GM12872 (cell line): ENCODE data around the gene FRMD3.

Experiments used
- TF ChIP-seq, protein P1 (sequence below): IDR thresholded peaks from 3 replicates; pipeline ENCODE4 v1.5.1; 2011; ENCODE audit warnings: low read depth, mild to moderate bottlenecking, low read length, moderate library complexity; ENCODE audit not compliant: insufficient read depth

FRMD3 gene

DNA sequence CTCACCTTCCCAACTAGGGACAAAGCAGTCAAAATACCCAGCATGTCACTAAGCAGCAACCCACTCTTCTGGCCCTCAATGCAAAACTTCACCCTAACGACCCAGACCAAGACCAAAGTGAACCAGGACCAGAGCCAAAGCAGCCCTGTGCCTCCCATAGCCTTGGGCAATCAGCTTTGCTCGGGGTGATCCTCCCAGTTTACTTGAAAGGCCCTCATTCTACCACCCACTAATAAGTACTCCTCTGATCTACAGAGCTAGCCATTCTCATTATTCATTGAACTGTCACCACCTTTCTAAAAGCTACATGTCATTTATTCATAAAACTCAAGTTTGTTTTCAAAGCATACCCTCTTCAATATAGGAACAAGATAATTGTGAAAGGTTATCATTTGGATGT, 221.0 kb downstream of the FRMD3 start:
- TF ChIP-seq, protein P1, sequence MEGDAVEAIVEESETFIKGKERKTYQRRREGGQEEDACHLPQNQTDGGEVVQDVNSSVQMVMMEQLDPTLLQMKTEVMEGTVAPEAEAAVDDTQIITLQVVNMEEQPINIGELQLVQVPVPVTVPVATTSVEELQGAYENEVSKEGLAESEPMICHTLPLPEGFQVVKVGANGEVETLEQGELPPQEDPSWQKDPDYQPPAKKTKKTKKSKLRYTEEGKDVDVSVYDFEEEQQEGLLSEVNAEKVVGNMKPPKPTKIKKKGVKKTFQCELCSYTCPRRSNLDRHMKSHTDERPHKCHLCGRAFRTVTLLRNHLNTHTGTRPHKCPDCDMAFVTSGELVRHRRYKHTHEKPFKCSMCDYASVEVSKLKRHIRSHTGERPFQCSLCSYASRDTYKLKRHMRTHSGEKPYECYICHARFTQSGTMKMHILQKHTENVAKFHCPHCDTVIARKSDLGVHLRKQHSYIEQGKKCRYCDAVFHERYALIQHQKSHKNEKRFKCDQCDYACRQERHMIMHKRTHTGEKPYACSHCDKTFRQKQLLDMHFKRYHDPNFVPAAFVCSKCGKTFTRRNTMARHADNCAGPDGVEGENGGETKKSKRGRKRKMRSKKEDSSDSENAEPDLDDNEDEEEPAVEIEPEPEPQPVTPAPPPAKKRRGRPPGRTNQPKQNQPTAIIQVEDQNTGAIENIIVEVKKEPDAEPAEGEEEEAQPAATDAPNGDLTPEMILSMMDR = no peak

DNA sequence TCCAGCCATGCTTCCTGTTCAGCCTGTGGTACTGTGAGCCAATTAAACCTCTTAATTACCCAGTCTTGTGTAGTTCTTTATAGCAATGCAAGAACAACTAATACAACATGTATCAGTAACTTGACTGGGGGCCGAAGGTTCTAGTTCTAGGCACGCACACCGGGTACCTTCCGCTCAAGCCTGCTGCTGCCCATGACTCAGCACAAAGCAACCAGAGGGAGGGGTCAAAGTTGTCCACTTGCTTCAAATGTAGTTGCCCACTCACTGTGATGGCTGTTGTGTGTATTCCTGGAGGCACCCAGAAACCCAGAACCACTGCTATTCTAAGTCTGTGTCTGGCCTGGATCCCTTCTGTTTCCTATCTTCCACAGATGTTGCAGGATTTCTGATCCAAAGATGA, 222.6 kb downstream of the FRMD3 start:
- TF ChIP-seq, protein P1 = no peak

DNA sequence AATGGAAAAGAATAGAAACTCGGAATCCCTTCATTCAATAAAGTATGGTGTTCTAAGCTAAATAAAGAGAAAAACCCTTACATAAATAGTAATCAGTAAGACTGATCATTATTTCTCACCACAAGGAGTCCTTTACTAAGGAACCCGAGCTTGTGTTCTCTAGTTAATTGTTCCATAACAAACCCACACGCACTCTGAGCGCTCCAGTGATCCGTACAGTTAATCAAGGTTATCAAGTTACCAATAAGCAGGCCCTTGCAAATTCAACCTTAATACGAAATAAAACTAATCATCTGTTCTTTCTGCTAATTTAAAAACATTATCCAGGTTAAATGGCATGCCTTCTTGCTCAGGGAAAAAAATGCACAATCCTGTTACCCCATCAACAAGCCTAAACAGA, 224.4 kb downstream of the FRMD3 start:
- TF ChIP-seq, protein P1 = no peak

DNA sequence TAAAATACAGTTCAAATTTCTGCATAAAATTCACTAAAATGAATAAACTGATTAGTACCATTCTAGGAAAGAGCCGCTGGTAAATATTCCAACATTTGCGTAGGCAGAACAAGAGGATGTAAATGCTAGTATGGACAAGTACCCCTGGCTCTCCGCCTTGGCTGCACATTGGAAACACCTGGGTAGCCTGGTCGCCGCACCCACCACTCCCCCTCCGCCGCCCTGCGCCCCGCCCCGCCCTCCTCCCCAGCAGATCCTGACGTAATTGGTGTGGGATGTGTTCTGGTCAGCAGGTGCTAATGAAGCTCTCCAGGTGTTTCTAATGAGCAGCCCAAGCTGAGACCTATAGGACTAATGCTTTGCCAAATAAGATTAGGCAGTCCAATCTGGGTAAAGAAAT, 225.7 kb downstream of the FRMD3 start:
- TF ChIP-seq, protein P1 = no peak

DNA sequence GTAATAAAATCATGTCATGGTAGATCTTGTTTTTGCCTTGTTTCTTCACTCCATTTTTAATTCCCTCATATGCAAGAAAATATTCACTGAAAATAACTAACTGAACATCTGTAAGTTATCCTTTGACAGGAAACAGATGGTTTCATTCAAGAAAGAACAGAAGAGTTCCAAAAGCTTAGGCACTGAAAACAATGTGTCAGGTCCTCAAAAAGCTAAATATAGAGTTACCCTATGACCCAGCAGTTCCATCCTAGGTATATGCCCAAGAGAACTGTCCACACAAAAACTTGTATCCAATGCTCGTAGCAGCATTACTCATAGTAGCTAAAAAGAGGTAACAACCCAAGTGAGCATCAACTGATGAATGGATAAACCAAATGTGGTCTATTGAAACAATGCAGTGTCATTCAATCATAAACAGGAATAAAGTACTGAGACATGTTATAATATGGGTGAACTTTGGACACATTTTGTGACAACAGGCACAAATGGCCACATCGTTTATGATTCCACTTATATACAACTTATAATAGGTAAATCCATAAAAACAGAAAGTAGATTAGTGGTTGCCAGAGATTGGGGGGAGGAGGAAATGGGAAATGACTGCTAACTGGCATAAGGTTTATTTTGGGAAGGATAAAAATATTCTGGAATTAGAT, 231.0 kb downstream of the FRMD3 start:
- TF ChIP-seq, protein P1 = no peak

DNA sequence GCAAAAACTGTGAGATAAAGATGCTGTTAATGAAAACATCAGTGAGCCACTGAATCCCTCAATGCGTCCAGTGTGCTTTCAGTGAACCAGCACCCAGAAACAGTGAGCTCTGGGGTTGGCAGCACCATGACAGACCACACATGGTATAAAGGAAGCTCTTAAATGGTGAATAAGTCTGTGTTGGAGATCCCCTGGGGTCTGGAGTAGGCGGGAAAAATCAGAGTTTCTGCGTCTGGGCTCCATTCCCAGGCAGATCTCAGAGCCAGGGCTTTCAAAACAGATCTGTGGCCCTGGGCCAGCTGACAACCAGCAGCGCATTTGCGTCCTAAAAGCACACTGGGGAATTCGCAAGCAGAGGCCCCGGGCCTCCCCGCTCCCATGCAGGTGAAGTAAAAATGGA, 233.5 kb downstream of the FRMD3 start:
- TF ChIP-seq, protein P1 = no peak

DNA sequence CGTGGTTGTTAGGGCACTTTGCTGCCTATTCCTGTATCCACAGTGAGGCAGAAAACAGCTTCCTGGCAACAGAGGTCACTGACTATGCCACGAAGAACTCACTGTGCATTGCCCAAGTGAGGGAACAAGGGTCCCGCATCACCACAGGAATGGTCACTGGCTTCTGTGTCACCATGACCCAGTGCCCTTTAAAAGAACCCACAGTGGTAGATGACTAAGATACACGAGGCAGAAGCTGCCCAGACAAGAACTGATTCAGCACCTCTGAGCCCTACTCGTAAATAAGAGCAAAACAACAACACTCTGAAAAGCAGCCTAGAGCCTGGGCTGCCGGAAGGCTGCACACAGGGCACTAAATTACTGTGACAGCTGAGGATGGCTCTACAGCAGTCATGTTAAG, 238.6 kb downstream of the FRMD3 start:
- TF ChIP-seq, protein P1 = no peak

DNA sequence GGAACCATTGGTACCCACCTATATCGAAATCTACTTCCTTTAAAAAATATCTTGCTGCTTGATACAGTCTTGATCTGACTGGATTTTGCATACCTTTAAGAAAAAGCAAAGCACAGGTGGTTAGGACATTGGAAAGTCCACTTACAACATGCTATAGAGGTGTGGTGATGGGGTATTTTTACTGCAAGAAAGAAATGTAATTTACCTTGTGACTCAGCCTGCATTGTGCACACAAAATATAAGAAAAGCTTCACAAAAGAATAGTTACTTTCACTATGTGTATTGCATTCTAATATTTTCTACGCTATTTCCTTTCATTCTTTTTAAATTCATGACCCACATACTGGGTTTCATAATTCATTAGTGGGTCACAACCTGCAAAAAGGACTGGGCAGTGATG, 239.1 kb downstream of the FRMD3 start:
- TF ChIP-seq, protein P1 = no peak
